ENCODE results near the gene NUTM2F.

The NUTM2F gene

DNA sequence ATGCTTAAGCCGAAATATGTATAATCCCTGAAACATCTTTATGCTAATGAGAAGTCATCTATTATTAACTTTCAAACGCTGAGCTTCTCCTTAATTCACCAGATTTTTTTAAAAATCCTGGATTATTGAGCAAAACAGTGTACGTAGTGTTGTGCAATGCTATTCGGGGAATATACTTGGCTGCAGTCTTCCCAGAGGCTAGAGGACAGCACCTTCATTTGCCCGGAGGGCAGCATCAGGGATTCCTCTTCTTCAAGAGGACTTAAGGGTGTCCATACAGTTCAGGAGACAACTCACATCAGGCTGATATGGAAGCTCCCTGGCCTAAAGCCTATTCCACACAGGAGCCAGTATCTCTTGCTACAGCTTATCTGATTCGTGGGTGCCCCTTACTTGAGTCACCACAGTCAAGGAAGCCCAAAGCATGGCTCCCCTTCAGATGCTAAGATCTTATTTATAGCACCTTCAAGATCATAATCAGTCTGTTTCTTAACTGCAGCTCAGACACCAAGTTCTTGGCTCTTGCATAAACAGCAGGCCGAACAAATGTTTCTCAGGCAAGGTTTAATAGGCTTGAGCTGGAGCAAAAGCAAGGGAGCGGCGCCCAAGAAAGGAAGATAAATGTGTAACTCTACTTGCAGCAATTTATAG lies 29.4 kb downstream of the NUTM2F start:
- H3K4me3 ChIP-seq (ENCODE audit: control insufficient read depth, low read depth, low read length) = no peak overlapping the region
- DNase-seq (ENCODE audit: low read depth) = no peak
- TF ChIP-seq, protein P1, sequence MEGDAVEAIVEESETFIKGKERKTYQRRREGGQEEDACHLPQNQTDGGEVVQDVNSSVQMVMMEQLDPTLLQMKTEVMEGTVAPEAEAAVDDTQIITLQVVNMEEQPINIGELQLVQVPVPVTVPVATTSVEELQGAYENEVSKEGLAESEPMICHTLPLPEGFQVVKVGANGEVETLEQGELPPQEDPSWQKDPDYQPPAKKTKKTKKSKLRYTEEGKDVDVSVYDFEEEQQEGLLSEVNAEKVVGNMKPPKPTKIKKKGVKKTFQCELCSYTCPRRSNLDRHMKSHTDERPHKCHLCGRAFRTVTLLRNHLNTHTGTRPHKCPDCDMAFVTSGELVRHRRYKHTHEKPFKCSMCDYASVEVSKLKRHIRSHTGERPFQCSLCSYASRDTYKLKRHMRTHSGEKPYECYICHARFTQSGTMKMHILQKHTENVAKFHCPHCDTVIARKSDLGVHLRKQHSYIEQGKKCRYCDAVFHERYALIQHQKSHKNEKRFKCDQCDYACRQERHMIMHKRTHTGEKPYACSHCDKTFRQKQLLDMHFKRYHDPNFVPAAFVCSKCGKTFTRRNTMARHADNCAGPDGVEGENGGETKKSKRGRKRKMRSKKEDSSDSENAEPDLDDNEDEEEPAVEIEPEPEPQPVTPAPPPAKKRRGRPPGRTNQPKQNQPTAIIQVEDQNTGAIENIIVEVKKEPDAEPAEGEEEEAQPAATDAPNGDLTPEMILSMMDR (conservative IDR thresholded peaks at IDR 0.05; ENCODE audit: control insufficient read depth, insufficient read depth, low read depth, low read length) = no peak

DNA sequence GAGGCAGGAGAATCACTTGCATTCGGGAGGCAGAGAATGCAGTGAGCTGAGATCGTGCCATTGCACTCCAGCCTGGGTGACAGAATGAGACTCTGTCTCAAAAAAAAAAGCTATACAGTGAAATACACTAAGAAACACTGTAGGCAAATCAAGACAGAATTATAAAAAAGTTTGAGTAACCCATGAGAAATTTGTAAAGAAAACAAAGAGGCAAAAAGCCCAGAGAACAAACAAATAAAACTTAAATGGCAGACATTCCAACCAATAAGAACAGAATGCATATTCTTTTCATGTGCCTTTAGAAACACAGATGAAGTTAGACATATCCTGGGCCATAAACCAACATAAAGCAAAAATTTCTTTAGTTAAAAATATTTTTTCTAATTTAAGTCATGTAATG lies 38.8 kb downstream of the NUTM2F start:
- TF ChIP-seq, protein P1 (conservative IDR thresholded peaks at IDR 0.05; ENCODE audit: control insufficient read depth, insufficient read depth, low read depth, low read length) = no peak
- DNase-seq (ENCODE audit: low read depth) = no peak
- H3K4me3 ChIP-seq (ENCODE audit: control insufficient read depth, low read depth, low read length) = no peak overlapping the region

DNA sequence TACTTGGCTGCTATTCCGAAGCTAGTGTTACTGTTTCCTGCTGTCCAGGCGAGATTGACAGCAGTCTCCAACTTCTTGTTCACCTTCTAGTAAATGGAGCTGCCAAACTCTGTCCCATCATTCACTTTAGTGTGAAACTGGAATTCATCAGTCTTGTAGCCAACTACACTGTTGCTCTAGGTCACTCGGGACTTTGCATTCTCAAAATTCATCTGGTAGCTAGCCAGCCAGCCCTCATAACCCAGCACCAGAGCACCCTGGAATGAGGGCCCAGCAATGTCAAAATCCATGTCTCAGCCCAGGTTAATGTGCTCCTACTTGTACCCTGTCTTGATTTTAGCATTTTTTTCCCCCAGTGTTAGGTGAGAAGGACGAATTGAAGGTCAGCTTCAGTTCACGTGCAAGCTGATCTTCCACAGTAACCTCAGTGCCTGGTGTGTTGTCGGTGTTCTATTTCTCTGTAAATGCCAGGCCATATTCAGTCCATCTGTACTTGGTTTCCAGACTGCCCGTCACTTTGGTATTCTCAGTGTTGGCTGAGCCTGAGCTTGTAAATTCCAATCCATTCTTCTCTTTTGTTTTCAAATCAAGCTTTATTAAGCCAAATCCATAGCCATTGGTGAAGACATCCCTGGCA lies 40.4 kb downstream of the NUTM2F start:
- TF ChIP-seq, protein P1 (conservative IDR thresholded peaks at IDR 0.05; ENCODE audit: control insufficient read depth, insufficient read depth, low read depth, low read length) = no peak
- DNase-seq (ENCODE audit: low read depth) = no peak
- H3K4me3 ChIP-seq (ENCODE audit: control insufficient read depth, low read depth, low read length) = no peak overlapping the region

DNA sequence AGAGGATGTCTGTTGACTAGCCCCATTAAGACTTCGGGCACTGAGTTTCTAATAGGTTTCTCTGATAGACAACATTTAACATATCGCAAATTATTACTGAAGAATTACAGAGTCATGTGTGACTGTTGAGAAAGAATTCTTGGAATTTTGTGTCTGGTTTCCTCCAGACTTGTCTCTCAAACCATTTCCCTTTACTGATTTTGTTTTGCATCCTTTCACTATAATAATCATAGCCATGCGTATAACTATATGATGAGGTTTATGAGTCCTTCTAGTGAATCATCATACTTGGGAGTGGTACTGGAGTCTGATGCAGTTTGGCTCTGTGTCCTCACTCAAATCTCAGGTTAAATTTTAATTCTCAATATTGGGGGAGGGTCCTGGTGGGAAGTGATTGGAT lies 42.3 kb downstream of the NUTM2F start:
- H3K4me3 ChIP-seq (ENCODE audit: control insufficient read depth, low read depth, low read length) = no peak overlapping the region
- TF ChIP-seq, protein P1 (conservative IDR thresholded peaks at IDR 0.05; ENCODE audit: control insufficient read depth, insufficient read depth, low read depth, low read length) = no peak
- DNase-seq (ENCODE audit: low read depth) = no peak

DNA sequence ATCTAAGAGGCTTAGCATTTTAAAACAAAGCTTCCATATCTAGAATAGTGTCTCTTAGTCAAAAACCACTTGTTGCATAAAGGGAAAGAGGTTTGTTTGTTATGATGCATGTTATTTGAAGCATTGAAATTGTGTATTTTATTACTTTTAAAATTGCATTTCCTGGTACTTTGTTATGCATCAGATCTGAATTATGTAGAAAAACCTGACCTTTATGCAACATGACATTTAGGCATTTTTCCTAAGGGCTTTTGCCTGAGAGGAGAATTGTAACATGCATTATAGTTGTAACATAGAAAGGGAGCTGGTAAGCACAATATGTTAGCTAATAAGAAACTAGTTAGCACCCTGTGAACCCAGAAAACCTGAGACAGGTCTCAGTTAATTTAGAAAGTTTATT lies 47.3 kb downstream of the NUTM2F start:
- H3K4me3 ChIP-seq (ENCODE audit: control insufficient read depth, low read depth, low read length) = no peak overlapping the region
- TF ChIP-seq, protein P1 (conservative IDR thresholded peaks at IDR 0.05; ENCODE audit: control insufficient read depth, insufficient read depth, low read depth, low read length) = no peak
- no peak for DNase-seq (ENCODE audit: low read depth)

DNA sequence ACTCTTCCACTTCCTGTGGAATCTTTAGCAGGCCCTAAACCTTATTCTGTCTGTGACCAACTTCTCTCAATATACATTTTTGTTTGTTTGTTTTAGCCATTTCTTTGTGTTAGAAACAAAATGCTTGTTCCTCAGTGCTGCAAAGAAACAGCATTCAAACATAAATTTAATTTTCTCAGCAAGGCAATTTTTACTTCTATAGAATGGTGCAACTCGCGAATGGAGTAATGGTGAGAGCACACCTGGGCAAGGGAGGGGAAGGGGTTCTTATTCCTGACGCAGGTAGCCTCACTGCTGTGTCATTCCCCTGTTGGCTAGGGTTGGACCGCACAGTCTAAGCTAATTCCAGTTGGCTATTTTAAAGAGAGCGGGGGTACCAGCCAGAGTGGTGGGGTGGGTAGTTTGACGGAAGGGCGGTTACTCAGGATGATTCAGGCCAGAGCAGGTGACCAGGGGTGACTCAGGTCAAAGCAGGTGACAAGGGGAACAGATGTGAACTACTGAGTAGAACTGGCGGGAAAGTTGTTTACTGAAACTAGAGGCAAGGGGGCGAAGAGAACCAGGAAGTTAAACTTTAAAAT lies 47.9 kb downstream of the NUTM2F start:
- H3K4me3 ChIP-seq (ENCODE audit: control insufficient read depth, low read depth, low read length) = no peak overlapping the region
- TF ChIP-seq, protein P1 (conservative IDR thresholded peaks at IDR 0.05; ENCODE audit: control insufficient read depth, insufficient read depth, low read depth, low read length) = no peak
- DNase-seq (ENCODE audit: low read depth) = no peak

All from fibroblast of mammary gland (primary cell).